HG03135 (cell line): ENCODE results near the gene MLLT10.

Experiments
- ATAC-seq: cut with Tn5 transposase; IDR thresholded peaks from one replicate; pipeline ENCODE4 v1.9.1; 2021; ENCODE audit warnings: mild to moderate bottlenecking, moderate library complexity; ENCODE audit not compliant: unreplicated experiment

MLLT10 gene

DNA sequence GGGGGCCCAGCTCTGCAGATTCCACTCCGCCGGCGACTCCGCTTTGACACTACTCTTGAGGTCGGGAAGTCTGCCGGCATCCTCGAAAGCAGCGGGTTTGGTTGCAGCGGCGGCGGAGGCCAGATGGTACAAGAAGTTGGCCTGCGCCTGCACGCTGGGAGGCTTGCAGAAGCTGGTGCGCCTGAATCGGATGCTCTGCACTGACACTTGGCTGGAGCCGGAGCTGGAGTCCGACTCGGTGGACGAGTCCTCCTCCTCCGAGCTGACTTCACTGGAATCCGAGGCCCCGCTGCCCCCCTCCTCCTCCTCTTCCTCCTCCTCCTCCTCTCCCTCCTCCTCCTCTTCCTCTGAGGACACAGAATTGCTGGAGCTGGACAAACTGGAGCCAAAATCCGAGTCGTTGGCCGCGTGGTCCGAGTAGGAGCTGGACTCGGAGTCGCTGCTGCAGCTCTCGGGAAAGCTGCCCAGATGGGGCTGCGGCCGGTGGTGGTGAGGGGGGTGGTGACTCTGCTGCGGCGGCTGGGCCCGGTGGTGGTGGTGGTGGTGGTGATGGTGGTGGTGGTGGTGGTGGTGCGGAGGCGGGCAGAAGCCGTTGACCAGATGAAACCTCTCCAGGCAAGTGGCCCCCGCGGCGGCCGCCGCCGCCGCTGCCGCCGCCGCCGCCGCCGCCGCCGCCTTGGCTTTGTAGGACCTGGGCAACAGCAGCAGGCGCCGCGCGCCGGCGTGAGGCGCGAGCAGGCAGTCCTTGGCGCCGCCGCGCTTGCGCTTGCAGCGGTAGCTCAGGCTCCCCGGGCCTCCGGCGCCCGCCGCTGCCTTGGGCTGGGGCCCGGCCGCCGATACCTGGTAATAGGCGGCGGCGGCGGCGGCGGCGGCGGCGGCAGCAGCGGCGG is 17.5 kb upstream of the MLLT10 start:
- ATAC-seq = peak; percentile 53

DNA sequence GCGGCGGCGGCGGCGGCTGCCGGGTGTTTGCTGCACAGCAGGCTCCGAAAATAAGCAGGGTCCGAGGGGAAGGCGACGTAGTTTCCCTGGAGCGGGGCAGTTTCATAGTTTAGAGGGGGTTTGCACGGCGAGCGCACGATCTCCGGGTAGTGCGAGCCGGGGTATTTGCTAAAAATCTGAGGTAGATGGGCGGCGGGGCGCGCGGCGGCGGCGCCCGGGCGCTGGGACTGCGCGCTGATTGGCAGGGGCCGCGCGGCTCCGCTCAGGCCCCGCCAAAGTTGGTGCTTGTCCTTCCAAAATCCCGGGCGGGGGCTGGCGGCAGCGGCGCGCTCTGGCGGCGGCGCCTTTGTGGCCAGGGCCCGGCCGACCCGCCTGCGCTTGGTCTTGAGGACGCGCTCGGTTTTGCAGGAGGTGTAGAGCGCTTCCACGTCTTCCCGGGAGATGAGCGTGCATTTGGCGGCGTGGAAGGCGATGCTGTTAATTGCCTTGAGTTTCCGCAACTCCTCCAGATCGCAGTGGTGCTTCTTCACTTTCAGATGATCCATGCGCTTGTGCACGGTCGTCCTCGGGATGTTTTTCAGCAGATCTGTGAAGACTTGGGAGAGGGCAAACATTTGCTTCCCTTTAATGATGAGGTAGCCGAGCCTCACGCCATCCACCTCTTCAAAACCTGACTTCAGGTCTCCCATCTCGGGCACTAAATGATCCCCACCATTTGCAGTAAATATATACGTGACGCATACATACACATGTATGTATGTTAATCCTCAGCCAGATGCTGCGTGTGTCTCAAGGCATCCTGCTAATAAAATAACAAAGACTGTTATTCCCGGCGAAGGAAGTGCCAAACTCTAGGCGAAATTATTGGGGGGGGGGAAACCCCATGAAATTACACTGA is 16.6 kb upstream of the MLLT10 start:
- ATAC-seq = peak; percentile 52

- ATAC-seq = no peak
These were observed 15.8 kb upstream of the MLLT10 start for GRCh38 chr10:21518149-21518640.

DNA sequence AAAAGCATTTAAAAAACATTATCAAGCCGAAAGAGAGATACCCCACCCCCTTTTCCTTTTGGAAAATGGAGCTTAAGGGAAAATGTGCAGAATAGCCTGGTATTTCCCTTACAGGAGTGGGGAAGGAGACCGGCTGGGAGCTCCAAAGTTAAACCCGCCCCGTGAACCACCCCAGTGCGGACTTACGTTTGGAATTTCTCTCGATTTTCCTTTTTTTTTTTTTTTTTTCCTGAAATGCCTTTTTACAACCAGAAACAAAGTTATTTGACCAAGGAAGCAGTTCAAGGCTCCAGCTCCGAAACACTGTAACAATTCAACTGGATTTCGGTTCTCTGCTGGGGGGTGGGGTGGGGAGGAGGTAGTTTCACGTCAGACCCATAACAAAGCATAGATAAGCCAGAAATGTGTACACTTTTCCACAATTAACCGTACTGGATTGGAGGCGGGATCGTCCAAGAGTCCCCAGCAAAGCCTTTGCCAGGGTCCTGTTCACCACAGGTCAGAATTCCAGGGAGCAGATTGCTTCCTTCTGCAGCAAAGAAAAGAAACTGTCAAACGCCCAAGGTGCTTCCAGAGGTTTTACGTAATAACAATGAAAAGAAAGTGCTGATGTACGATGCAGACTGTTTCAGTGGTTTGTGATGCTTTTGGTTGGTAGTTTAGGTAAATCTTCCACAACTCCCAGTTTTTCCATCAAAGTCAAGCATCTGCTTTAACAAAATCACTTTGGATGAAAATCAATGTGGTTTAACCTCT is 15.2 kb upstream of the MLLT10 start:
- ATAC-seq = no peak

GRCh38 chr10:21519397-21519933 is 14.6 kb upstream of the MLLT10 start:
- ATAC-seq = no peak

DNA sequence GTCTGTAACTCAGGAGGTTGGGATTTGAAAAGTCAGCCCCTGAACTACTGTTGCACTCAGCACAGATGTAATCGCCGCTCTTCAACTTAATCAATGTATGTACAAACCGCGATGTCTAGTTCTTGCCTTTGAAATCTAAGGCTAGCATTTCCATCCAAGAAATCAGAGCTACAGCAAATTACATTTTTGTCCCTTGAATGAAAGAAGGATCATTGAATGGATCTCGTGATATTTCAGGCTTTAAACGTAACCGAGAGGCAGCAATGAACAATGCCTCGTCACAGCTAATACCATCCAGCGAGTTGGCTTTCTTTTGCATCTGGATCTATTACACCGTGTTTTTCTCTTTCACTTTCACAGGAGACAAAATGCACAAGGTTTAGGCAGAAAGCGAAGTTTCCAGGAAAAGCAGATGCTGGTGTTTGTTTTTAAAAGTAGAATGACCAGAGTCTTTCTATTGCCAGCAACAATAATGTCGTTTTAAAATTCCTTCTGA is 14.0 kb upstream of the MLLT10 start:
- ATAC-seq = no peak

DNA sequence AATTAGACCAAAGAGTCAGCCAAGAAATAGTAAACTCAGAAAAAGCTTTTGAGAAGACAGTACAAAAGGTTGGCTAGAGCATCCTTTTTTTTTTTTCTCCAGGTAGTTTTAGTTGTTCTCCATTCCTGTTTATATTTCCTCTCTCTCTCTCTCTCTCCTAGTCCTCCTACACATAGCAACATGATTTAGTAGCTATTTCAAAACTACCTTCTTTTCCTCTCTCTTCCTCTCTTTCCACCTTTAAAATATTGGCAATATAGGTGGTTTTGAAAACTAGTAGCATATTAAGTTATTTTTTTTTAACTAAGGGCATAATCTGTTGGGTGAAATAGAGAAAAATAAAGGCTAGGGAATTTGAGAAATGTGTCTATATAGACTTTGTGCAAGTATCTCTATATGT is 13.5 kb upstream of the MLLT10 start:
- no peak for ATAC-seq

GRCh38 chr10:21520949-21521348 is 13.1 kb upstream of the MLLT10 start:
- ATAC-seq = no peak

- no peak for ATAC-seq
These were observed 12.1 kb upstream of the MLLT10 start for GRCh38 chr10:21521751-21522533.

DNA sequence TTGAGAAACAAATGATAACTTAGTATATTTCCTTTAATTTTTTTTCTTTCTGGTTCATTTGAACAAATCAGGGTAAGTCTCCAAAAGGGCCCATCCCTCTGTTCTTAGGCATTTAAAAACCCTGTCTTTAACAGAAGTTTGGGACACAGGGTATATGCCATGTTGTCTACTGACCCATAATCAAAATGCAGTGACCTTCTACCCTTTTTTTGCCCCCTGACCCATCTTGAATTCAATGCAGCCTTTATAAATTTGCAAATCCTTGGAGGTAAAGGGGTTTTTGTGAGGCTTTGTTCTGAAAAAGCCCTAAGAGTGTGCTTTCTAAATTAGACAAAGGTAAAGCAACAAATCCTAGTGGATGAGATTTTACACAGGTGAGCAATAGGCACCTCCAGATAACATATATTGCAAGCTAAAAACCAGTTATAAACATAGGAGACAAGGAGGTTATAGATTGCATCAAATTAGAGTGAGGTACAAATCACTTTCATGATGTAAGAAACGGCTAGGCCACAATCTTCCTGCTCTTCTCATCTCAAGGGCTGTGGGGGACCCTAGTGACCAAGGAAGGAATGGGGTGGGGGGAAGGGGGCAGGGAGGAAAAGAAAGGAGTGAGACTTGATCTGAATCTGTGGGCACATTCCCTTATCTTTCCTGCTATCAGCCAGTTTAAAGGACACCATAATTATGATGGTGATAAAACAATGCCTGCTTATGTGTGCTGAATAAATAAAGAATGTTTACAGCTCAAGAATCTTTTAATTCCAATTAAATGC is 11.2 kb upstream of the MLLT10 start:
- no peak for ATAC-seq

DNA sequence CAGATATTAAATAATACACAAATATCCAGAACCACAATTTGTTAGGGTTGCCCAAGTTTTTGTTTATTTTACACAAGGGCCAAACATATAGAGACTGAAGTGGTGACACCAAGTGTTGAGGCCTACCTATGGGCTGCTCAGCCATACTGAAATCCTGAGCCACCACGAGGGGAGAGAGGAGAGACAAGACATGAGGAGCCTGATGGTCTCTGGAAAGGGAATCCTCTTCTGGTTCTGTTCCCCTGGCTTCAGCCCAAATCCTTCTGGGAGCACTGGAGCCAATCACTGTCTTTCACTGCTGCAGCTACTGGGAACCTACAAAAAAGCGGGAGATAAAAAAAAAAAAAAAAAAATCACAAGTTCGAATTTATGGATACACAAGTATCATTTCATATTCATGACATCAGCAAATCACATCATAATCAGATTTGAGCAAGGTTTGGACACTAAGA is 10.4 kb upstream of the MLLT10 start:
- no peak for ATAC-seq

DNA sequence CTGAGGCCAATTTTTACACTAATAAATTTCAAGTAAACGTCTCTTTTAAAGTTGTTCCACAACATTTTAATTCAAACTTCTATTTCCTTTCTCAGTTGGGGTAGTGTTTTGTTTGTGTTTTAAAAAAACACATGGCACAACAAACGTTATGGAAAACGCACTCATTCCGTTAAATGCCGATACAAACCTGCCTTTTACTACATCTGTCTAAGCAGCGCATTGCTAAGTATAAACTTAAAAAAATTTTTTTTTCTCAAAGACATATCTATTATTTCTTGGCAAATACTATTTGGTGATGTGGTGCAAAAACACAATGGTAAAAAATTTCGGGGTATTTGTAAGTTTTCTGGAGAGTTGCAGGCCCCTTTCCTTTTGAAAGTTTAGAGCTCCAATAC is 9.9 kb upstream of the MLLT10 start:
- ATAC-seq = no peak

DNA sequence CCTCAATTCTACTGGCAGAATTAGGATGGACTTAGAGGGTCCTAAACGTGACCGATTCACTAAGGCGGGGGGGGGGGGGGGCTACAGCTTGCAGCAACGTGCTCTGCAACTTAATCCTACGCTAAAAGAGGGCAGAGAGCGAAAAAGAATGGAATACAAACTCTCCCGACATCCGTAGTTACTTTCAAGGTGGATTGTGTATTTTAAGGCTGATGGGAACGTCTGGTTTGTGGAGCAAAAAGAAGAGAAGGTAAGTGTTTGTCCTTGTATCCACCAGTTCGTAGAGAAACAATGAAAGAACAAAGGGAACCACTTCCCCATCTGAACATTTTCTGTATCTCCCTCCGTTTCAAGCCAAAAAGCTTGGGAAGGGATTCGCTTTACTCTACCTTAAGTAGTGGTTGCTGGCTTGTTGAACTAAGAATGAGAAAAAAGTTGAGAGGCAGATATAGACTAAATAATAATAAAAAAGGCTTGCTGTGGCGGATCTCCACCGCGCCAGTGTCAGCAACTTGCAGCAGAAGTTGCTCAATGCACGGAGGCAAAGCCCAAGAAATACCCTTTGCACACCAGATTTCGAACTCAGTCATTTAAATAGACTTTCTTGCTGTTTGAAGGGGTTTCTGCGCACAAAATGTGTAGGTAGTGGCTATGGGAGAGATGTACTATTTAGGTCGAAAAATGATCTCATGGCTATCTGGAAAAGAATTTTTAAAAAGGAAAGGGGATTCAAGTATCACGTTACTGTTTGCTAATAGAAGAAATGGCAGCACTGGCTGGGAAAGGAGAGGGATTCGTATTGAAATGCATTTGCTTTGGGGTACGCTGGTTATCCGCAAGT is 9.3 kb upstream of the MLLT10 start:
- no peak for ATAC-seq

- no peak for ATAC-seq
These were observed 8.5 kb upstream of the MLLT10 start, which contains the start of gene SKIDA1 for GRCh38 chr10:21525367-21526187. SKIDA1 (minus strand) TSS chr10:21525682; CDS start chr10:21517822, 7,860 bp downstream.

DNA sequence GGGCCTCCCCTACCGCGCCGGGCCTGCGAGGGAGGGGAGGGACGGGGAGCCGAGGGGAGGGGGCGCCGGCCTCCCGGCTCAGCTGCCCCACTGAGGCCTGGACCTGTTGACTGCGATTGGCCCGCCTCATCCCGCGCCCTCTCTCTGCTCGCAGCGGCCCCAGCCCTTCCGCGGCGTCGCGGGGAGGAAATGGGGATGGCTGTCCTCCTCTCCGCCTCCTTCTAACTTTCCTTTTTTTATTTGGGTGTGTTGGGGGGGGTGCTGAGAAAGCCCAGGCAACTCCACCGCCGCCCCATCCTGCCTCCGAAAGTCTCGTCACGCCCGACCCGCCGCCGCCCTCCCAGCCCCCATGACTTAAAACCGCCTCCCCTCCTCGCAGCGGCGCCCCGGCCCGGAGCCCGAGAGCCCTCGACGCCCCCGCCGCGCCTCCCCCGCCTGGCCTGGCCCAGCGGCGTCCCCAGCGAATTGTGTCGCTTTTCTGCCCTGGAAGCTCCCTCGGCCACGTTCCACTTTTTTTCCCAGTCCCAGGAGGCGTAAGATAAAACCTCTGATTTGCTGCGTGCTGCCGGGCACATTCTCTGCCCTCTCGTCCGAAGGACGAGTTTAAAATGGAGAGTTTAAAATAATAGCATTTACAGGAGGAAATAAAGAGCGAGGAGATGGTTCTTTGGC is 7.7 kb upstream of the MLLT10 start:
- no peak for ATAC-seq

DNA sequence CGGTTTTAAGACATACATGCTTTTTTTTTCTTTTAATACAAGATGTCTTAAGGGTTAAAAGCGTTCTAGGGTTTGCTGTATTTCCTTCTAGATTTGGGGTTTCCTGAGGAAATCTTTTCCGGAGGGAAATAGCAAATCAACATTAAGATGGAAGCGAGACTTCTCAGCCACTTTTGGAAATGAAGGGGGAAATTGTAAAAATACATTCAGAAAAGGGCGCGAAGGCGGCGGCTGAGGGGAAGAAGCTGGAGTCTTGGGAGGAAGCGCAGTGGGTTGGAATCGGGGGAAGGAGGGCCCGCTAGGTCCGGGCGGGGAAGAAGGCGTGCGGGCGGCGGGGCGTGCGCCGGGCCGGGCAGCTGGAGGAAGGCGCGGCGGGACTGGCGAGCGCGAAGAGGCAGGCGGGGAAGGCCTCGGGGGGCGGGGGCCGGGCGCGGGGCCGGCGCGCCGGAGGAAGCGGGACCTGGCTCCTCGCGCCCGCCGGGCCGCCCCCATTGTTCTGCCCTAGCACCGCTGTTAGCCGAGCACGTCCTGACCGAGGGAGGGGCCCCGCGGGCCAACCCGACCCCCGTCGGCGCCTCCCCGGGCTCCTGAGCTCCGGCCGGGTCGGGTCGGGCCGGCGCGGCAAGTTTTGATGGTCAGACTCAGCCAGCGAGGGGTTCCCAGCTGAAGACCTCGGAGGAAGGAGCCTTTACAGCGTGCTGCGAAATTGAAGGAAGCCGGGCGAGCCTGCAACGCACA is 7.0 kb upstream of the MLLT10 start:
- no peak for ATAC-seq
